ENCODE results near the gene RCN2.

GRCh38 chr15:76973906-76974305 is 42.4 kb downstream of the RCN2 start:
- TF ChIP-seq EZH2phosphoT487 (IDR thresholded peaks at IDR 0.05) = no peak
- TF ChIP-seq, protein P1, sequence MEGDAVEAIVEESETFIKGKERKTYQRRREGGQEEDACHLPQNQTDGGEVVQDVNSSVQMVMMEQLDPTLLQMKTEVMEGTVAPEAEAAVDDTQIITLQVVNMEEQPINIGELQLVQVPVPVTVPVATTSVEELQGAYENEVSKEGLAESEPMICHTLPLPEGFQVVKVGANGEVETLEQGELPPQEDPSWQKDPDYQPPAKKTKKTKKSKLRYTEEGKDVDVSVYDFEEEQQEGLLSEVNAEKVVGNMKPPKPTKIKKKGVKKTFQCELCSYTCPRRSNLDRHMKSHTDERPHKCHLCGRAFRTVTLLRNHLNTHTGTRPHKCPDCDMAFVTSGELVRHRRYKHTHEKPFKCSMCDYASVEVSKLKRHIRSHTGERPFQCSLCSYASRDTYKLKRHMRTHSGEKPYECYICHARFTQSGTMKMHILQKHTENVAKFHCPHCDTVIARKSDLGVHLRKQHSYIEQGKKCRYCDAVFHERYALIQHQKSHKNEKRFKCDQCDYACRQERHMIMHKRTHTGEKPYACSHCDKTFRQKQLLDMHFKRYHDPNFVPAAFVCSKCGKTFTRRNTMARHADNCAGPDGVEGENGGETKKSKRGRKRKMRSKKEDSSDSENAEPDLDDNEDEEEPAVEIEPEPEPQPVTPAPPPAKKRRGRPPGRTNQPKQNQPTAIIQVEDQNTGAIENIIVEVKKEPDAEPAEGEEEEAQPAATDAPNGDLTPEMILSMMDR (IDR thresholded peaks at IDR 0.05) = no peak

Data from neural progenitor cell (in vitro differentiated cells).